ENCODE results near the gene GAL.

DNA sequence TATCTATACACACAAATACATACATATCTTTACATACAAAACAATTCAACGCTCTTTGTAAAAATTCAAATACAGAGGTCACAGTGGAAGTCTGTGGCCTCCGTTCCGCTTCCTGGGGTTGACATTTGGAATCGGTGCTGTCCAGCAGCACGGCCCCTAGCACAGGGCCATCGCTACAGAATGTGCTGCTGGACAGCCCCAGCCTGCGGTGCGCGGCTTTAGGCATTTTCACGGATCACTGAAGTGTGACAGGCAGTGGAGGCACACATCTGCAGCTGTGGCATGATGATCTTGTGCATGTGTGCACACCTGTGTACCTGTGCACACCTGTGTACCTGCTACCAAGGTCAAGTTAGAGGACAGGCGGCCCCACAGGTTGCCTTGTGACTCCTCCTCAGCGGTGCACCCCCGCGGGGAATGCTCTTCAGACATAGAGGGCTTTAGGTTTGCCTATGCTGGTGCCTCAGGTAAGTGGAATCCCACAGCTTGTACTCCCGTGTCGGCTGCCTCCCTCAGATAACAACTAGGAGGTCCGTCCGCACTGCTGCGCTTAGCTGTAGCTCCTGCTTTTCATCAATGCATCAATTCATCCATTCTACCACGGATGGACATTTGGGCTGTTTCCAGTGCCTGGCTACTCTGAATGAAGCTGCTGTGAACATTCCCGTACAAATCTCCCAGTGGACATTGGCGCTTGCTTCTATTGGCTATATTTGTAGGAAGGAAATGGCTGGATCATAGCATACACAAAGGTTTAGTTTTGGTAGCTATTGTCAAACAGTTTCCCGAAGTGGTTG, 29.9 kb downstream of the GAL start:
- TF ChIP-seq, protein P1, sequence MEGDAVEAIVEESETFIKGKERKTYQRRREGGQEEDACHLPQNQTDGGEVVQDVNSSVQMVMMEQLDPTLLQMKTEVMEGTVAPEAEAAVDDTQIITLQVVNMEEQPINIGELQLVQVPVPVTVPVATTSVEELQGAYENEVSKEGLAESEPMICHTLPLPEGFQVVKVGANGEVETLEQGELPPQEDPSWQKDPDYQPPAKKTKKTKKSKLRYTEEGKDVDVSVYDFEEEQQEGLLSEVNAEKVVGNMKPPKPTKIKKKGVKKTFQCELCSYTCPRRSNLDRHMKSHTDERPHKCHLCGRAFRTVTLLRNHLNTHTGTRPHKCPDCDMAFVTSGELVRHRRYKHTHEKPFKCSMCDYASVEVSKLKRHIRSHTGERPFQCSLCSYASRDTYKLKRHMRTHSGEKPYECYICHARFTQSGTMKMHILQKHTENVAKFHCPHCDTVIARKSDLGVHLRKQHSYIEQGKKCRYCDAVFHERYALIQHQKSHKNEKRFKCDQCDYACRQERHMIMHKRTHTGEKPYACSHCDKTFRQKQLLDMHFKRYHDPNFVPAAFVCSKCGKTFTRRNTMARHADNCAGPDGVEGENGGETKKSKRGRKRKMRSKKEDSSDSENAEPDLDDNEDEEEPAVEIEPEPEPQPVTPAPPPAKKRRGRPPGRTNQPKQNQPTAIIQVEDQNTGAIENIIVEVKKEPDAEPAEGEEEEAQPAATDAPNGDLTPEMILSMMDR (IDR thresholded peaks at IDR 0.05): no peak
- TF ChIP-seq POLR2AphosphoS5 (IDR thresholded peaks at IDR 0.05) (no peak), POLR2A (IDR thresholded peaks at IDR 0.05) (no peak), EP300 (IDR thresholded peaks at IDR 0.05) (no peak)
